HFF-Myc (cell line): ENCODE results near the gene TDO2.
"Not testable (repeated sequence)": the region's sequence is repeated elsewhere in the genome, so short reads cannot be mapped to it uniquely, and the experiment has no call there.

Experiments
- DNase-seq: peaks from one replicate; pipeline ENCODE4 v3.0.0-alpha.2; 2011; ENCODE audit warnings: low read depth; ENCODE audit errors: extremely low read depth
- H3K4me3 ChIP-seq: replicated peaks from 2 replicates; pipeline ENCODE4 v1.5.1; 2011; ENCODE audit warnings: low read depth, mild to moderate bottlenecking, control low read depth, low read length
- TF ChIP-seq, protein P1 (sequence below): IDR thresholded peaks from 2 replicates; pipeline ENCODE4 v1.5.1; 2012; ENCODE audit warnings: mild to moderate bottlenecking, low read depth, low read length, control low read depth; ENCODE audit errors: missing control alignments

Gene TDO2

DNA sequence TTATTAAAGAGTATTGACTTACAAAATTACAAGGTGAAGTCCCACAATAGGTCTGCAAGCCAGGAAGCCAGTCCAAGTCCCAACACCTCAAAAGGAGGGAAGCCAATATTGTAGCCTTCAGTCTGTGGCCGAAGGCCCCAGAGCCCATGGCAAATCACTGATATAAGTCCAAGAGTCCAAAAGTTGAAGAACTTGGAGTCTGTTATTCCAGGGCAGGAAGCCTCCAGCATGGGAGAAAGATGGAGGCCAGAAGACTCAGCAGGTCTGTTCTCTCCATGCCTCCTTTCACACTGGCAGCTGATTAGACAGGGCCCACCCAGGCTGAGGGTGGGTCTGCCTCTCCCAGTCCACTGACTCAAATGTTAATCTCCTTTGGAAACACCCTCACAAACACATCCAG lies 18.1 kb downstream of the TDO2 start:
- DNase-seq = no peak
- H3K4me3 ChIP-seq = no peak overlapping the region
- TF ChIP-seq, protein P1, sequence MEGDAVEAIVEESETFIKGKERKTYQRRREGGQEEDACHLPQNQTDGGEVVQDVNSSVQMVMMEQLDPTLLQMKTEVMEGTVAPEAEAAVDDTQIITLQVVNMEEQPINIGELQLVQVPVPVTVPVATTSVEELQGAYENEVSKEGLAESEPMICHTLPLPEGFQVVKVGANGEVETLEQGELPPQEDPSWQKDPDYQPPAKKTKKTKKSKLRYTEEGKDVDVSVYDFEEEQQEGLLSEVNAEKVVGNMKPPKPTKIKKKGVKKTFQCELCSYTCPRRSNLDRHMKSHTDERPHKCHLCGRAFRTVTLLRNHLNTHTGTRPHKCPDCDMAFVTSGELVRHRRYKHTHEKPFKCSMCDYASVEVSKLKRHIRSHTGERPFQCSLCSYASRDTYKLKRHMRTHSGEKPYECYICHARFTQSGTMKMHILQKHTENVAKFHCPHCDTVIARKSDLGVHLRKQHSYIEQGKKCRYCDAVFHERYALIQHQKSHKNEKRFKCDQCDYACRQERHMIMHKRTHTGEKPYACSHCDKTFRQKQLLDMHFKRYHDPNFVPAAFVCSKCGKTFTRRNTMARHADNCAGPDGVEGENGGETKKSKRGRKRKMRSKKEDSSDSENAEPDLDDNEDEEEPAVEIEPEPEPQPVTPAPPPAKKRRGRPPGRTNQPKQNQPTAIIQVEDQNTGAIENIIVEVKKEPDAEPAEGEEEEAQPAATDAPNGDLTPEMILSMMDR = no peak

DNA sequence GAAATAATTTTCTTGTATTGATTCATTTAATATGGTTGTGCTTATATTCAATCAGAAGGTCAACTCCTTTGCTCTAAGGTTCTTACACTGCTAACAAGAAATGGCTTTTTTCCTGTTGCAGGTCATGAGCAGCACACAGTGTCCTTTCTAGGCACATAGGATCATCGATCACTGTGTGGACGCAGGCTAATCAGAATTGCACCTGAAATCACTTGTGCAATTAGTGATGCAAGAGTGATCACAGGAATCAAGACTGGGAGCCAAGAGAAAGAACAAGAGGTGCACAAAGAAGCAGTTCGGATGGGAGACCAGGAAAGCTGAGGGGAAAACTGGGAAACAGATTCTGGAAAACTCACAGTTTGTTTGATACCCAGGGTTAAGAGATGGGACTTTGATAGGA lies 21.1 kb downstream of the TDO2 start:
- DNase-seq = no peak
- H3K4me3 ChIP-seq = no peak overlapping the region
- TF ChIP-seq, protein P1 = no peak

DNA sequence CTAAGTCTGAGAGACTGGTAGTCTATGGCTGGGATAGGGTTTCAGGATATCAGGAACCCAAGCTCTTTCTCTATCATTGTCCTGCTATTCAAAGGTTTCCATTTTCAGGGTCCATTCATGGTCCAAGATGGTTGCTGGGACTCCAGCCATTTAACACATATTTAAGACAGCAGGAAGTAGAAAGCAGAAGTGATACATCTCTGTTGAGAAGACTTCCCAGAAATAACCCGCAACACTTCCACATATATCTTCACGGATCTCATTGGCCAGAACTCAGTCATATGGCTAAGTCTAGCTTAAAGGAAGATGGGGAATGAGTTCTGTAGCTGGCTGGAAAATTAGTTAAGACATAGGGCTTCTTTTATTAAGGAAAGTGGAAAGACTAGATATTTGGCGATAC lies 26.3 kb downstream of the TDO2 start:
- DNase-seq = no peak
- TF ChIP-seq, protein P1 = no peak
- no peak overlapping the region for H3K4me3 ChIP-seq

DNA sequence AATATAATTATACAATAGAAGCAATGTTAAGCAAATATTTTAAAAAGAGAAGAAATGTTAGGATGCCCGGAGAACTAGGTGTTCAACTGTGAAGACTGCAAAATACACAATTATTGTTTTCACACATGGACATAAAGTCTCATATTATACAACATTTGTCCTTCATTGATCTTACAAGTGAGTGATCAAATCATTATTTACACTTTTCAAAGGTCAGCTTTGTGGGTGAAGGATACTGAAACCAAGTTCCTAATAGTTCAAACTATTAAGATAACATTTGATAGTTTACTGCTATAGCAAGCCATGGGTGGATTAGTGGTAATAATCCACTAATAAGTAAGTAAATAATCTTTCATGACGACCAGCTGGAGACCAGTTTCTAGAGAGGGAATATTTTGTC lies 26.8 kb downstream of the TDO2 start:
- DNase-seq = no peak
- no peak overlapping the region for H3K4me3 ChIP-seq
- TF ChIP-seq, protein P1 = no peak

DNA sequence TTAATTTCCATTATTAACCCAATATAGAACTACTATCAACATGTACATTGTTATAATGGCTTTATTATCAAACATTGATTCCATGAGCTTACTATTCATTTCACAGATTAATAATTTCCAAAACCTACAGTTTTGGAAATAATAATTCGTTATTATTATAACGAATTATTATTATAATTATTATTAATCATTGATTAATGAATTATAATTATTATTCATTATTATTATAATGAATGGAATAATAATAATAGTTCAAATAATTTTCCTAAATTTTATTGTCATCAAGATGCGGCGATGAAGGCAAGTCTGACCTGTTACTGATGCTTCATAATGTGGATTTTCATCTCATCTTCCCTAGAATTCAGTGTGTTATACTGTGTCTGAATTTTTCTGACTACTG lies 28.1 kb downstream of the TDO2 start:
- H3K4me3 ChIP-seq = no peak overlapping the region
- TF ChIP-seq, protein P1 = no peak
- DNase-seq = no peak

DNA sequence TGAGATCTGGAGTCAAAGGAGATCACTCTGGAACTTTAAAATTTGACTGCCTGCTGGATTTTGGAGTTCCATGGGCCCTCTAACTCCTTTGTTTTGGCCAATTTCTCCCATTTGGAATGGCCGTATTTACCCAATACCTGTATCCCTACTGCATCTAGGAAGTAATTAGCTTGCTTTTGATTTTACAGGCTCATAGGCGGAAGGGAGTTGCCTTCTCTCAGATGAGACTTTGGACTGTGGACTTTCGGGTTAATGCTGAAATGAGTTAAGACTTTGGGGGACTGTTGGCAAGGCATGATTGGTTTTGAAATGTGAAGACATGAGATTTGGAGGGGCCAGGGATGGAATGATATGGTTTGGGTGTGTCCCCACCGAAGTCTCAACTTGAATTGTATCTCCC lies 31.1 kb downstream of the TDO2 start:
- H3K4me3 ChIP-seq, DNase-seq: not testable (repeated sequence)

DNA sequence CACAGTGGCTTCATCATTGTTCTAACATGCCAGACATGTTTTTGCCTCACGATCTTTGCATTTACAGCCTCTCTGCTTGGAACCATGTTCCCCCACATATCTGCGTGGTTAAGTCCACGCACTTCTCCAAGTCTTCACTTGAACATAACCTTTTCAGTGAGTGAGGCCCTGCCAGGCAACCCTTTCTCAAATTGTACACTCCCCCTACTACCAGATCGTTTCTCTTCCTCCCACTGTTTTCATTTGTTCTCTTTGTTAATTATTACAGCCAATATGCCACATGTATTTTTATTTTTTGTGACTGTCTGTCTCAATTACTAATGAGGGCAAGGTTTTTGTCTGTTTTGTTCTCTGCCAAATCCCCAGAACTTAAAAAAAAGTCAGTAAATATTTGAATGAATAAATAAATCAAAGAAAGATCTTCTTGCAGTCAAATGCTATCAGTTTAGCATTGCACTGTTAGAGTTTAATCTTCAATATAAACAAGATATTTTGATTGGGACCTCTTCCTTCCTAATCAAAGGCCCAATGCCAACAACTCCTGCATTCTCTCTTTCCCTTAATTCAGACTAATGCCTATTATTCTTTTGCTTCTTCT lies 32.0 kb downstream of the TDO2 start:
- no peak overlapping the region for H3K4me3 ChIP-seq
- TF ChIP-seq, protein P1 = no peak
- DNase-seq = no peak
